Activated naive CD4-positive, alpha-beta T cell treated with Interleukin-2 at 50 U/mL for 16 hours (primary cell): ENCODE results near the gene DHX30.
"Not testable (repeated sequence)": the region's sequence is repeated elsewhere in the genome, so short reads cannot be mapped to it uniquely, and the experiment has no call there.

Source experiments
- DNase-seq: peaks from one replicate; pipeline ENCODE4 v3.0.0-alpha.2; 2020

The DHX30 gene, protein sequence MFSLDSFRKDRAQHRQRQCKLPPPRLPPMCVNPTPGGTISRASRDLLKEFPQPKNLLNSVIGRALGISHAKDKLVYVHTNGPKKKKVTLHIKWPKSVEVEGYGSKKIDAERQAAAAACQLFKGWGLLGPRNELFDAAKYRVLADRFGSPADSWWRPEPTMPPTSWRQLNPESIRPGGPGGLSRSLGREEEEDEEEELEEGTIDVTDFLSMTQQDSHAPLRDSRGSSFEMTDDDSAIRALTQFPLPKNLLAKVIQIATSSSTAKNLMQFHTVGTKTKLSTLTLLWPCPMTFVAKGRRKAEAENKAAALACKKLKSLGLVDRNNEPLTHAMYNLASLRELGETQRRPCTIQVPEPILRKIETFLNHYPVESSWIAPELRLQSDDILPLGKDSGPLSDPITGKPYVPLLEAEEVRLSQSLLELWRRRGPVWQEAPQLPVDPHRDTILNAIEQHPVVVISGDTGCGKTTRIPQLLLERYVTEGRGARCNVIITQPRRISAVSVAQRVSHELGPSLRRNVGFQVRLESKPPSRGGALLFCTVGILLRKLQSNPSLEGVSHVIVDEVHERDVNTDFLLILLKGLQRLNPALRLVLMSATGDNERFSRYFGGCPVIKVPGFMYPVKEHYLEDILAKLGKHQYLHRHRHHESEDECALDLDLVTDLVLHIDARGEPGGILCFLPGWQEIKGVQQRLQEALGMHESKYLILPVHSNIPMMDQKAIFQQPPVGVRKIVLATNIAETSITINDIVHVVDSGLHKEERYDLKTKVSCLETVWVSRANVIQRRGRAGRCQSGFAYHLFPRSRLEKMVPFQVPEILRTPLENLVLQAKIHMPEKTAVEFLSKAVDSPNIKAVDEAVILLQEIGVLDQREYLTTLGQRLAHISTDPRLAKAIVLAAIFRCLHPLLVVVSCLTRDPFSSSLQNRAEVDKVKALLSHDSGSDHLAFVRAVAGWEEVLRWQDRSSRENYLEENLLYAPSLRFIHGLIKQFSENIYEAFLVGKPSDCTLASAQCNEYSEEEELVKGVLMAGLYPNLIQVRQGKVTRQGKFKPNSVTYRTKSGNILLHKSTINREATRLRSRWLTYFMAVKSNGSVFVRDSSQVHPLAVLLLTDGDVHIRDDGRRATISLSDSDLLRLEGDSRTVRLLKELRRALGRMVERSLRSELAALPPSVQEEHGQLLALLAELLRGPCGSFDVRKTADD

DNA sequence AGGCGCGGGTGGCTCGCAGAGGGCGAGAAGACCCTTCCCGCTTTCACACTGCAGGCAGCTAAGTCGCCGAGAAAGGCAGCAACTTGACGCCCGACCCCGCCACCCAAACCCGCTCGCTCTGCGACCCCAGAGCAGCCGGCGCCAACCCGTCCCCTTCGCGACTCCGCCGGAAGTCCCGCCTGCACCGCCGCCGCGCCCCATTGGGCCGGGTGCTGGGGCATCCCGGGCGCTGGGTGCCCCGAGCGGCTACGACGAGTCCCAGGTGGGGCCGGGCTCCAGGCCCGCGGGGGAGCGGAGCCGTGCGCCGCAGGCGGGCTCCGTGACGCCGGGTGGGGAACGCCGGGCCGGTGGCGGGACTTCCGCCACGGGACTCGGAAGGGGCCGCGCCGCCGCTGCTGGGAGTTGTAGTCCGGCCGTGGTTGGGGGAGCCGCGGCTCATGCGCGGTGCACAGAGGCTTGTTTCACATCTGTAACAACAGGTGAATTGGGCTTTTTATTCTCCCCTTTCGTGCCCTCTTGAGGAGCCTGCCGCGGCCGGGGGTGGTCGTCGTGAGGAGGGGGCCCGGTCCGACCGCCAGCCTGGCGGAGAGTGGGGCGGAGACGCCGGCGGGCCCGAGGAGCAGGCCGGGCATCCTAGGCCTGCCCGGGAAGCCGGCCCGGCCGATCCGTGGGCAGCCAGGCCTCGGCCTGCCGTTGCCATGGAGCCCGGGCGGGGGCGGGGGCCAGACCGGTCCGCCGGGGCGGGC lies at the start of gene DHX30:
DHX30 (plus strand) TSS at position 405 of the 746 bp plus-strand sequence. CDS start 7,546 bp downstream, outside the sequence.
- DNase-seq = peak; percentile 86

DNA sequence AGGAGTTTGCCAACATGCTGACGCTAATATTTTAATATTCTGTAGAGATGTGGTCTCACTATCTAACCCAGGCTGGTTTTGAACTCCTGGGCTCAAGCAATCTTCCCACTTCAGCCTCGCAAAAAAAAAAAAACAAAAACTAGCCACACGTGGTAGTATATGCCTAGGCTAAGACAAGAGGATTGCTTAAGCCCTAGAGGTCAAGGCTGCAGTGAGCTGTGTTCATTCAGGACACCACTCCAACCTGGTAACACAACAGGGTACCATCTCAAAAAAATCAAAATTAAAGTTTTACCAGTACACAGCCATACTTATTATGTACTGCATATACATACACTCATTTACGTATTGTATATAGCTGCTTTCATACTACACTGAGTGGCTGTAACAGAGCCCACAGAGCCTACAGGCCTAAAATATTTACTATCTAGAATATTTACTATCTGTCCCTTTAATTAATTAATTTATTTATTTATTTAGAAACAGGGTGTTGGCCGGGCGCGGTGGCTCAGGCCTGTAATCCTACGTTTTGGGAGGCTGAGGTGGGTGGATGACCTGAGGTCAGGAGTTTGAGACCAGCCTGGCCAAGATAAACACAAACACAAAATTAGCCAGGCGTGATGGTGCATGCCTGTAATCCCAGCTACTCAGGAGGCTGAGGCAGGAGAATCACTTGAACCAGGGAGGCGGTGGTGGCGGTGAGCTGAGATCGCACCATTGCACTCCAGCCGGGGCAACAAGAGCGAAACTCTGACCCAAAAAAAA lies 44.5 kb upstream of the DHX30 start:
- no peak for DNase-seq

DNA sequence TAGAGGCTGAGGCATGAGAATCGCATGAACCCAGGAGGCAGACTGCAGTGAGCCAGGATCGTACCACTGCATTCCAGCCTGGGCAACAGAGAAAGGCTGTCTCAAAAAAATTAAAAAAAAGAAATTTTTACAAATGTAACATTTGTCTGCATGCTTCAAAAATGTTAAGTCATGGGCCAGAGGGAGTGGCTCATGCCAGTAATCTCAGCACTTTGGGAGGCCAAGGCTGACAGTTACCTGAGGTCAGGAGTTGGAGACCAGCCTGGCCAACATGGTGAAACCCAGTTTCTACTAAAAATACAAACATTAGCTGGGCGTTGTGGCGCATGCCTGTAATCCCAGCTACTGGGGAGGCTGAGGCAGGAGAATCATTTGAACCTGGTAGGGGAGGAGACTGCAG lies 42.7 kb upstream of the DHX30 start:
- not testable (repeated sequence) for DNase-seq

DNA sequence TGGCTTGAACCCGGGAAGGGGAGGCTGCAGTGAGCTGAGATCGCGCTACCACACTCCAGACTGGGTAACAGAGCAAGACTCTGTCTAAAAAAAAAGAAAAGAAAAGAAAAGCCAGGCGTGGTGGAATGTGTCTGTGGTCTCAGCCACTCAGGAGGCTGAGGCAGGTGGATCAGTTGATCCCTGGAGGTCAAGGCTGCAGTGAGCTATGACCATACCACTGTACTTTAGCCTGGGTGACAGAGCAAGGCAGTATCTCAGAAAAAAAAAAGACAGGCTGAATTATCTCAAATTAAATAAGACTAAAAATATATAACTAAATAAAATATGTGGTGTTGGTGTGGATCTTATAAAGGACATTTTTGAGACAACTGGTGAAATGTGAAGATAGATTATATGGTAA lies 41.9 kb upstream of the DHX30 start:
- no peak for DNase-seq

DNA sequence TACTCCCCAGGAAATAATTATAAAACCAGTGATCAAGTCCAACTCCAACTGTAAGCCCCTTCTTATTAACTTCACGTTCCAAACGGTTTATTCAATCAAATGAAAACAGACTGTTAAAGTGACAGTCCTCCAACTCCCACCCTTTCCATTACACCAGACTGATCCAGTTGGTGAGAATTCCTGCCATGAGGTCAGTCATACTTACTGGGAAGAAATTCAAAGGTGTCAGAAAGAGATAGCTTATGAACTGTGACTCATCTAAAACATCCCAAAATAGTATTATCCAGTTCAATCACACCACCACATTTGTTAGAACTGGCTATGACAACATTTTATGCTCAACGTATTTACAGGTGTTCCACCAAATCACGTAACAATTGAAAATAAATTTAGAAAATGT lies 40.7 kb upstream of the DHX30 start:
- no peak for DNase-seq

DNA sequence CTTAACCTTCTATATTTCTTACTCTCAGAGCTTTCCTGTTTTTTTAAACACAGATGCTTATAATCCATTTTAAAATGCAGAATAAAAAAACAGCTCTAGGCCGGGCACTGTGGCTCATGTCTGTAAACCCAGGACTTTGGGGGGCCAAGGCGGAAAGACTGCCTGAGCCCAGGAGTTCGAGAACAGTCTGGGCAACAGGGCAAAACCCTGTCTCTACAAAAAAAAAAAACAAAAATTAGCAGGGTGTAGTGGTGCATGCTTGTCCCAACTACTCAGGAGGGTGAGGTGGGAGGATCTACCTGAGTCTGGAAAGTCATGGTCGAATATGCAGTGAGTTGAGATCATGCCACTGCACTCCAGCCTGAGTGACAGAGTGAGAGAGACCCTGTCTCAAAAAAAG lies 36.8 kb upstream of the DHX30 start:
- DNase-seq = no peak

DNA sequence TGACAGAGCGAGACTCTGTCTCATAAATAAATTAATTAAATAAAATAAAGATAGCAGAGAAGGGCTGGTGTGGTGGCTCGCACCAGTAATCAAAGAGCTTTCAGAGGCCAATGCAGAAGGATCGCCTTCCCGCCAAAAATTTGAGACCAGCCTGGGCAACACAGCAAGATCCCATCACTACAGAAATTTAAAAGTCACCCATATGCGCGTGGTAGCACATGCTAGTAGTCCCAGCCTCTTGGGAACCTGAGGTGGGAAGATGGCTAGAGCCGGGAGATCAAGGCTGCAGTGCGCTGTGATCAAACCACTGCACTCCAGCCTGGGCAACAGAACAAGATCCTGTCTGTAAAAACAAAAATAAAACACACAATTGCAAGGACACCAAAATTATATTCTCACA lies 30.9 kb upstream of the DHX30 start:
- DNase-seq = no peak

DNA sequence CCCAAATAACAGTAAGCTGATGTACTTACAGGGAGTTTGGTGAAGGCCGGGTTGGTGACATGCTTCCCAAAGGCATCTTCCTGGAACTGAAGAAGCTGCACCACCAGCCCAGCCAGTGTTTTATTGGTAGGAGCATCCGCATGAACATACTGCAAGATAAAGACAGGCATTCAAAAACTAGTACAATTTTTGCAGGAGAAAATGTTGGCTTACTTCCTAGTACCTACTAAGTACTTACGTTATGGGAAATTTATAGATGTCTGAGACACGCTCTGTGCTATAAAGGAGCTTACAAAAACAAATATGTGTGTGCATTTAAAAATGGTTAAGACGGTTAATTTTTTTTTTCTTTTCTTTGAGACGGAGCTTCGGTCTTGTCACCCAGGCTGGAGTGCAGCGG lies 30.1 kb upstream of the DHX30 start:
- no peak for DNase-seq

DNA sequence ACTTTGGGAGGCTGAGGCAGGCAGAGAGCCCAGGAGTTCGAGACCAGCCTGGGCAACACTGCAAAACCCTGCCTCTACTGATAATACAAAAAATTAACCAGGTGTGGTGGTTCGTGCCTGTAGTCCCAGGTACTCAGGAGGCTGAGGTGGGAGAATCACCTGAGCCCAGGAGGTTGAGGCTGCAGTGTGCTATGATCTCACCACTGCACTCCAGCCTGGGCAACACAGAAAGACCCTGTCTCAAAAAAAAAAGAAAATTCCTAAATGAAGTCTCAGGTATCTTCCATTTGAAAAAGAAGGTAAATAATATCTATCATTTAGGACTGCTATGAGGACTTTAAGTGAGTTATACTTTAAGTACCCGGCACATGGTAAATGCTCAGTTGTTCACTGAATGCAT lies 24.2 kb upstream of the DHX30 start:
- DNase-seq = no peak

DNA sequence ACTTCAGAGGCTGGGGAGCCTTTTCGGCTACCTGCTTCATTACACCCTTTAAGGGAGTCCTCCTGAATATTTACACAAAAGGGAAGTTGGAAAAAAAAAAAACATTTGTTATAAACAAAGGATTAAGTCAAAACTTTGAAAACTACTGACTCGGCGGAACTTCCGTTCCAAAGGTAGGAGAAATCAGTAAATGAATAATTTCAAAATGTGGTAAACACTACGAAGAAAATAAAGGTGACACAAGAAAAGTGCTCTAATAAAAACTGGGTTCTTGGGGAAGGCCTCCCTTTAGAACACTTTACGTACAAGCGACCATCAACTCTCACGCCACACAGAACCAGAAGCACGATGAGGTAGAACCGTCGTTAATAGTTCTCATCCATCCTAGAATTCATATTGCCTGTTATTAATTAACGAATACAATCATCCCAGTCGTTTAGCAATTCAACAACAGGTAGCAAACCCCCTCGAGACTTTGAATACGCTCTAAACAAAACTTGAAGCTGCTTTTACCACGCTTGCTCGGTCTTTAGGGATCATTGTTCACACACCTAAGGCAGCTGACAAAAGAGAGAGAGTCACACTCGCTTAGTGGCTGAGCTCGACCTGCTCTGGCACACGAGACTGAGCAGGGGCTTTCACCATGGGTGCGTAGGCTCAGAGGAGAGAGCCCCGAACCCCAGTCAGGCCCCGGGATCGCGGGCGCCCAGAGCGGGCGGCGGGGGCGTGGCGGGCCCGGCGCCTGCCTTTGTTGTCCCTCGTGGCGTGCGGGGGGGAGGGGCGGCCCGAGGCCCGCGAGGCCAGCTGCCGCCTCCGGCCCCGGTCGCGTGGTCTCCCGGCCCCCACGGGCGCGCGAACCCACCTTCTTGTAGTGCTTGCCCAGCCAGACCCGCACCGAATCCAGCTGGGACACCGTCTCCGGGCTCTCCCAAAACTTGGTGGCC lies 21.9 kb upstream of the DHX30 start:
- peak; percentile 70 for DNase-seq

DNA sequence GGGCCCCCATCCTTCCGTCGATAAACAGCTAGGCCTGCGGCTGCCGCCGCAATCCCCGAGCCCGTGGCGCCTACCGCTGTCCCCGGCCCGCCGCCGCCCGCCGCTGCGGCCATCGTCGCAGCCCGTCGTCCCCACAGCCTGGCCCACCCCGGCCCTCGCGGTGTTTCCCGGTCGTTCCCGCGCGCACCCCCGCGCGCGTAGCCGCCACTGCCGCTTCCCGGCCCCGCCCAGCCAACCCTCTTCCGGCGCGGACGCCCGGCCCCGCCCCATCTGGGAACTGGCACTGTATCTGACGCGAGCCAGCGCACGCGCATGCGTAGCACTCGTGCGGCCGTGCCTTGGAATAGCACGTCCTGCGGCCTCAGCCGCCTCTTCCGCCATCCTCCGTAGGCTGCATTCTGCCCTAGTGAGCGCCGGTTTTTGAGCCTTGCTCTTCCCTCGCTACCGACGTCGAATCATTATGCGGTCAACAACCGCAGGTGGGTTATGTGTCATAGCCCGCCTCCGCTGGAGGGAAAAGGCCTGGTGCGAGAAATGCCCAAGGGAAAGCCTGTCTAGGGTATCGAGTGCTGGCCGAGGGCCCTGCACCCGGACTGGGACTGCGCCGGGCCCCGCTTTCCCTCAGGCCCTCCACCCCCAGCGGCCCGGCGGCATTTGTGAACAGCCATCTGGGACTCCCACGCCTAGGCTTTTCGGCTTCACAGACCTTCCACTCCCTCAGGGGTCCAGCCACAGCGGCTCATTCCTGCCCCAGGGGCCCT lies 21.1 kb upstream of the DHX30 start, which contains the start of gene SMARCC1:
SMARCC1 (minus strand) TSS at position 209 of the 761 bp plus-strand sequence; CDS start at position 113, 96 bp downstream.
- peak; percentile 97 for DNase-seq

DNA sequence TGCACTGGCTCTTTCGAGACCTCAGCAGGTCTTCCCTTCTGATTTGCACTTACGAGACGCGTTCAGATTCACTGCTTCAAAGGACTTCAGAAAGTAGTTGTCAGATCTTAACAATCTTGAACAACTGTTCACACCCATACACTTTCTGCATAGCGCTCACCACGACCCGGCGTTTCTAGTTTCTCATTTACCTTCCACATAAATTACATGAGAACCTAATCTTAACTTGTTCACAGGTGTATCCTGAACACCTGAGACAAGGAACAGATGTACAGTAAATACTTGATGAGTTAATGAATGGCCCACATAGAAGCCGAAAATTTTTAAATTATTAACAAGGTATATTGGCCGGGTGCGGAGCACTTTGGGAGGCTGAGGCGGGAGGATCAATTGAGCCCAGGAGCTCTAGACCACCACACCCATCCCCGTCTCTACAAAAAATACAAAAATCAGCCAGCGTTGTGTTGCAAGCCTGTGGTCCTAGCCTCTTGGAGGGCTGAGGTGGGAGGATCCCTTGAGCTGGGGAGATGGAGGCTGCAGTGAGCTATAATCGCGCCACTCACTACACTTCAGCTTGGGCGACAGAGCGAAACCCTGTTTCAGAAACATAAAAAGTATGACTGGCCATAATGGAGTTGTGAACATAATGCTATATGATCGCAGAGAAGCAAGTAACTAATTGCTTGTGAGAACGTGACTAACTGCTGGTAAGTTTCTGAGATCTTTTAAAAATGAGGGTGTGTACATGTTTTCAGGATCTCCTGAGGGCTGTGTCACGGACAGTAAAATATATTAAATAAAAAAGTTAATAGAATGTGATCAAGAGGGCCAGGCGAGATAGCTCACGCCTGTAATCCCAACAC lies 20.3 kb upstream of the DHX30 start:
- no peak for DNase-seq

DNA sequence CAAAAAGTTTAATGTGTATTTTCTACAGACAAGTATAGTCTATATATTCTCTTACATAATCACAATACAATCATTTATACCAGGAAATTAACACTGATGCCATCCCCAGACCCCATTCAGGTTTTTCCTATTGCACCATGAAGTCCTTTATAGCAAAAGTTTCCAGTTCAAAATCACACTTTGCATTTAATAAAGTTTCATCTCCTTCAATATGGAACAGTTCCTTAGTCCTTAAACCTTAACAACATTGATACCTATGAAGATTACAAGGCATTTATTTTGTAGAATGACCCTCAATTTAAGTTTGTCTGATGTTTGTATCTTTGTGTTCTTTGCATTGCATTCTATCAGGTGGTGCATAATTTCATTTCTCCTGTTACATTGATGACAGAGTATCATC lies 19.3 kb upstream of the DHX30 start:
- no peak for DNase-seq

DNA sequence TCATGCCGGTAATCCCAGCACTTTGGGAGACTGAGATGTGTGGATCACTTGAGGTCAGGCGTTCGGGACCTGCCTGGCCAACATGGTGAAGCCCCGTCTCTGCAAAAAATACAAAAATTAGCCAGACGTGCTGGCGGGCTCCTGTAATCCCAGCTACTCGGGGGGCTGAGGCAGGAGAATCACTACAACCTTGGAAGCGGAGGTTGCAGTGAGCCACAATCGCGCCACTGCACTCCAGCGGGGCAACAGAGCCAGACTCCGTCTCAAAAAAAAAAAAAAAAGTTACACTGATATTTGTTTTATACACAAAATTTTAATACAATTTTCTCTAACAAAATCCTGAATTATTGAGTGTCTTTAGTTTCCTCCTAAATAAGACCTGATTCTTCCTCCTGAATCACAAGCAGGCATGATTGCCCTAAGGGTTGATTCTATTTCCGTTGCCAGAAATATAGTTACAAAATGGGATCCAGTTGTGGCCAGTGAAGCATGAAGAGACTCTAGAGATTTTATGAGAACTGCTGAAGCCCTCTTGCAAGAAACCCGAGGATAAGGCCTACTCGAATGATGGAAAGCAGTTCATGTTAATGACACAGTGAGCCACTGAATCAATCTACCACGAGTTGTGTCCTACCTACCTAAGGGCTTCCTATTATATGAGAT lies 11.6 kb upstream of the DHX30 start:
- DNase-seq = no peak

DNA sequence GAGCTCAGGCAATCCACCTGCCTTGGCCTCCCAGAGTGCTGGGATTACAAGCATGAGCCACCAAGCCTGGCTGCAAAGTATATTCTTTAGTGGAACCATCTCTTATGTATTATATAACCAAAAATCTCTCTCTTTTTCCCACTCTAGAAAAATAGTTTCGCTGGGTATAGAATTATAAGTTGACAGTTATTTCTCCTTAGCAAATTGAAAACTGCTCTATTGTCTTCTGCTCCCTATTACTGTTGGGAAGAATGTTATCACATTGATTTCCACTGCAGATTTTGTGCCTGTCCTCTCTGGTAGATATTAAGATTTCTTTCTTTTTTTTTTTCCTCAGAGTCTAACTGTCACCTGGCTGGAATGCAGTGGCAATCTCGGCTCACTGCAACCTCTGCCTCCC lies 10.2 kb upstream of the DHX30 start:
- DNase-seq = no peak

DNA sequence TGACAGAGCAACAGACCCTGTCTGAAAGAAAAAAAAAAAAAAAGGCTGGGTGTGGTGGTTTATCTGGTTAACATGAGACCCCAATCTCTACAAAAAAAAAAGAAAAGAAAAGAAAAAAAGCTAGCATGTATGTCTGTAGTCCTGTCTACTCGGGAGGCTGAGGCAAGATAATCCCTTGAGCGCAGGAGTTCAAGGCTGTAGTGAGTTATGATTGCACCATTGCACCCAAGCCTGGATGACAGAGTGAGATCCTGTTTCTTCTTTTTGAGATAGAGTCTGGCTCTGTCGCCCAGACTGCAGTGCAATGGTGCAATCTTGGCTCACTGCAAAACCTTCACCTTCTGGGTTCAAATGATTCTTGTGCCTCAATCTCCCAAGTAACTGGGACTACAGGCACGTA lies 8.4 kb upstream of the DHX30 start:
- DNase-seq = no peak

DNA sequence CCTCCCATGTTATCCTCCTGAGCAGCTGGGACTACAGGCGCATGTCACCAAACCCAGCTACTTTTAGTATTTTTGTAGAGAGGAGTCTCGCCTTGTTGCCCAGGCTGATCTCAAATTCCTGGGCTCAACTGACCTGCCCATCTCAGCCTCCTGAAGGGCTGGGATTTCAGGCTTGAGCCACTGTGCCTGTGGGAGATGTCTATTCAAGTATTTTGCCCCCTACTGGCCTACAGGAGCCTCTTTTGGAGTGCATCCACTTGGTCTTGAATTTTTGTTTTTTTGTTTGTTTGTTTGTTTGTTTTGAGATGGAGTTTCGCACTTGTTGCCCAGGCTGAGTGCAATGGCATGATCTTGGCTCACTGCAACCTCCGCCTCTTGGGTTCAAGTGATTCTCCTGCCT lies 3.2 kb upstream of the DHX30 start:
- no peak for DNase-seq

DNA sequence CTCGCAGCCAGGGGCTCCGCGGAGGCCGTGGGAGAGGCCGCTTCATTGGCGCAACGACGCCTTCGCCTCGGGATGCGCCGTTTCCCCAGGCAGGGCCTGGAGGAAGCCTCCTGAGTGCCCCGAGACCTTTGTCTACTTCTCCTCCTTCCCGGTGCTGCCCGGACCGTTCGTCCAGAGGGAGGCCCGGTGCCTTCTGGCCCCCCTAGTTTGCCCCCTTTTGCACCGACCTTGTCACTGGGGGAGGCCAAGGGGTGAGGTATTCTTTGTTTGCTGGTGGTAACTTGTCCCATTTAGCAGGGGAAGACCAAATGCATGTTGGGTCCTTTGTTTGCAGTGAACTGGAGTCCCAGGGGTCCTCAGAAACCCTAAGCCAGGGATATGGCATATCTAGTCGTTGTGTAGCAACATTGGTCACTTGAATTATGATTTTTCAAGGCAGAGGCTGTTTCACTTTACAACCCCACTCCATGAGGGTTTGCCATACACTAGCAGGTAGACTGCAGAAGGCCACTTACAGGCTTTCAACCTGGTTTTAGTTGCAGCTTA lies 615 bp downstream of the DHX30 start:
- DNase-seq = no peak
